Neutrophil (primary cell): ENCODE results near the gene ESAM.

Source experiments
- H3K27ac ChIP-seq: fragments of 200-600 bp; sonication (generic); 2 replicates; pipeline ENCODE4 v1.5.1; 2016; ENCODE audit warnings: mild to moderate bottlenecking, moderate library complexity
- H3K27me3 ChIP-seq: fragments of 200-600 bp; sonication (generic); 2 replicates; pipeline ENCODE4 v1.6.0; 2016; ENCODE audit warnings: mild to moderate bottlenecking
- H3K36me3 ChIP-seq: fragments of 200-600 bp; sonication (generic); 2 replicates; pipeline ENCODE4 v1.5.1; 2017
- H3K4me1 ChIP-seq, 2 experiments: fragments of 200-600 bp in 1 of 2; sonication (generic) in 1 of 2; 1 replicate in 1 of 2; 2 replicates in 1 of 2; pipeline versions ENCODE4 v1.5.1 to v1.6.1; 2013 to 2016; ENCODE audit warnings: low read depth in 1 of 2, low read length in 1 of 2, mild to moderate bottlenecking in 1 of 2, moderate library complexity in 1 of 2; ENCODE audit not compliant: control insufficient read depth in 1 of 2, insufficient read depth in 1 of 2
- H3K4me3 ChIP-seq, 2 experiments: fragments of 200-600 bp in 1 of 2; sonication (generic) in 1 of 2; 1 replicate in 1 of 2; 2 replicates in 1 of 2; pipeline ENCODE4 v1.5.1; 2013 to 2016; ENCODE audit warnings: low read depth in 1 of 2, low read length in 1 of 2, mild to moderate bottlenecking in 1 of 2, moderate library complexity in 1 of 2
- H3K9me3 ChIP-seq: fragments of 200-600 bp; sonication (generic); 2 replicates; pipeline ENCODE4 v1.5.1; 2016
- CTCF ChIP-seq: fragments of 200-600 bp; sonication (generic); IDR thresholded peaks from 2 replicates; pipeline ENCODE4 v1.5.1; 2016; ENCODE audit warnings: antibody characterized with exemption

The ESAM gene

GRCh38 chr11:124756753-124757227, 5.3 kb downstream of the ESAM start:
- H3K9me3 ChIP-seq, result no peaks in the 10 kb centered on the region
- H3K4me3 ChIP-seq, result no peak overlapping the region
- H3K27me3 ChIP-seq, result peaks cover 73% of the 10 kb centered on the region
- H3K27ac ChIP-seq, result no peak overlapping the region
- TF ChIP-seq CTCF, result no peak
- H3K4me1 ChIP-seq, result peaks cover 15 to 22% of the 10 kb centered on the region in 2 experiments
- H3K36me3 ChIP-seq, result no peaks in the 10 kb centered on the region

DNA sequence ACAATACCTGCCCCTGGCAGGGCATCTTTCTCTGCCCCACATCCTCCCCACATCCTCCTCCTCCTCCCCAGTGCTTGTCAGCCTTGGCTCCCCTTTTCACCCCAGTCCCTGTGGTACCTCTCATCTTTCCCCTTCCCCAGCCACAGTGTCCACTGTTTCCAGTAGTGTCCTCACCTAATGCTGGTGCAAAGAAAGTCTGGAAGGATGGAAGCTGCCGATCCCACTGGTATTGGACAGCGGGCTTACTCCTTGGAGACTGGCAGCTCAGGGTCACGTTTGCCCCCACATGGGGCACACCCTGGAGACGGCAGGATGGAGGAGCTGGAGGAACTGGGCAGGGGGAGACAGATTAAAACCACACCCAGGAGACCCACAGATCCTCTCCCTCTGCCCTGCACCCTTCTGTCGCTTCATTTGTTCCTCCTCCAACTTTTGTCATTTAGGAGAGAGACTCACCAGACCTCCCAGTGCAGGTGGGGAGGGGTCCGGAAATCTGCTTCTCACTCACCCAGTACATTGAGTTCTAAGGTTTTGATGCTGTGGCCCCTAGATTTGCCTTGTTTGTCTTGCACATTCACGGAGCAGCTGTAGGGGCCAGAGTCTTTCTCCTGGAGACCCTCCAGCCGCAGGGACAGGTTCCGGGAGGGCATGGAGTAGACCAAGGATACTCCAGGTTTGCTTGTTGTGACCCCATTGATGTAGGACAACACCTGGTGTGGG, 5.9 kb downstream of the ESAM start:
- peaks cover 73% of the 10 kb centered on the region for H3K27me3 ChIP-seq
- TF ChIP-seq CTCF, result no peak
- H3K4me1 ChIP-seq, result peaks cover 15 to 21% of the 10 kb centered on the region in 2 experiments
- no peaks in the 10 kb centered on the region for H3K9me3 ChIP-seq
- no peak overlapping the region for H3K27ac ChIP-seq
- H3K36me3 ChIP-seq, result no peaks in the 10 kb centered on the region
- no peak overlapping the region for H3K4me3 ChIP-seq

- H3K4me3 ChIP-seq, result no peak overlapping the region
- no peak overlapping the region for H3K27ac ChIP-seq
- no peak for TF ChIP-seq CTCF
- peaks cover 15 to 17% of the 10 kb centered on the region in 2 experiments for H3K4me1 ChIP-seq
- H3K9me3 ChIP-seq, result no peaks in the 10 kb centered on the region
- peaks cover 73% of the 10 kb centered on the region for H3K27me3 ChIP-seq
- no peaks in the 10 kb centered on the region for H3K36me3 ChIP-seq
Observed at GRCh38 chr11:124754710-124755109, 7.4 kb downstream of the ESAM start.

GRCh38 chr11:124754309-124754708, 7.8 kb downstream of the ESAM start:
- Histone ChIP-seq H3K4me1 (peaks cover 12 to 13% of the 10 kb centered on the region in 2 experiments), H3K9me3 (no peaks in the 10 kb centered on the region), H3K36me3 (no peaks in the 10 kb centered on the region), H3K27me3 (peaks cover 72% of the 10 kb centered on the region), H3K4me3 (no peak overlapping the region), H3K27ac (no peak overlapping the region)
- TF ChIP-seq CTCF, result no peak

DNA sequence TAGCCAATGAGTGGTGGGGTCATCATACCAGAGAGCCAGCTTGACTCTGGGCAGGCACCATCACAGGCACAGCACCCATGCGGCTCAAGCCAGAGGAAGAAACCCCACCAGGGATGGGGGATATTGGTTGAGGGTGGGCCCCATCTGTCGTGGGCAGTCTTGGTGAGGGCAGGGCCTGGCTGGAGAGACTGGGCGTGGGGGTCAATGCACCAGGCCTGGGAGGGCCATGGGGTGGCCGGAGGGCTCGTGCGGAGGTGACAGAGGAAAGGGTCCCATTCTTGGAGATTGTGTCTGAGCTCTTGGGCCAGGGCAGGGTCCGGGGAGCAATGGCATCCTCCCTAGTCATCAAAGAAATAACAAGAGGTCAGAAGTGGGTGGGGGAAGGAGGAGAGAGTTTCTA, 8.5 kb downstream of the ESAM start:
- H3K27ac ChIP-seq, result no peak overlapping the region
- TF ChIP-seq CTCF, result no peak
- no peak overlapping the region for H3K4me3 ChIP-seq
- H3K4me1 ChIP-seq, result peaks cover 5 to 8% of the 10 kb centered on the region in 2 experiments
- no peaks in the 10 kb centered on the region for H3K36me3 ChIP-seq
- no peaks in the 10 kb centered on the region for H3K9me3 ChIP-seq
- peaks cover 72% of the 10 kb centered on the region for H3K27me3 ChIP-seq
